Erythroblast (primary cell): ENCODE measurements around the gene DUSP16.
"Not testable (repeated sequence)": the region's sequence is repeated elsewhere in the genome, so short reads cannot be mapped to it uniquely, and the experiment has no call there.

ENCODE experiments used
- DNase-seq, 2 experiments: peaks; one replicate each; lab custom pipeline; 2025; lab: John Stamatoyannopoulos, UW
- GATA1 ChIP-seq: IDR thresholded peaks from 2 replicates; pipeline ENCODE4 v1.6.1; 2011; ENCODE audit warnings: low read depth, mild to moderate bottlenecking, control low read depth, low read length, moderate library complexity
- POLR2A ChIP-seq: IDR thresholded peaks from 2 replicates; pipeline ENCODE4 v1.6.1; 2011; ENCODE audit warnings: mild to moderate bottlenecking, low read length

Gene DUSP16

DNA sequence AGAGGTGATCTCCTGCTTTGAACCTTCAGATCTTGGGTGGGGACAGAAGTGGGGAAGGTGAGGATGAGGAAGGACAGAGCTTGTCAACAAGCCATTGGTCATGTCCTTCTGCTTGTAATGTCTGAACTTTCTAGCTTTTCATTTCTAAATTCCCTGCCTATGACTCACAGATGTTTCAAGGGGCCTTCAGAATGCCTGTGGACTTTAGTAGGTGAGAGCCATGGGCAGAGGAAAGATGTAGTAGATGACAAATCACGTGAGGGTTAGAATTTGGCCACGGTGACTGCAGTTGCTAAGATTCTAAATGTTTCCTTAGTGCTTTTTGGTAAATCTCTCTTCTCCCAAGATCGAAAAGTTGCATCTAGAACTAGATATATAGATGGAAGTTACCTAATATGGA, 30.3 kb upstream of the DUSP16 start:
- TF ChIP-seq GATA1 (no peak), POLR2A (no peak)
- DNase-seq: no peak

DNA sequence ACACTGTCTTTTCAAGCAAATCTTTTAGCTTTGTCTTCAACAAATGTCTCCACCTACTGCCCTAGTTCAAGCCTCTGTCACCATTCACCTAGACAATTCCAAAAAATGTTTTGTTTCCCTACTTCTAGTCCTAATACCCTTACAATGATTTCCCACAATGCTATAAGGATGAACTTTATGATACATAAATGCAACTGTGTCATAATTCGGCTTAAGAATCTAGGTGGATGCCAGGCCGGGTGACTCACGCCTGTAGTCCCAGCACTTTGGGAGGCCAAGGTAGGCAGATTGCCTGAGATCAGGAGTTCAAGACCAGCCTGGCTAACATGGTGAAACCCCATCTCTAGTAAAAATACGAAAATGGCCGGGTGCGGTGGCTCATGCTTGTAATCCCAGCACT, 28.3 kb upstream of the DUSP16 start:
- no peak for TF ChIP-seq POLR2A
- TF ChIP-seq GATA1: no peak
- no peak for DNase-seq

DNA sequence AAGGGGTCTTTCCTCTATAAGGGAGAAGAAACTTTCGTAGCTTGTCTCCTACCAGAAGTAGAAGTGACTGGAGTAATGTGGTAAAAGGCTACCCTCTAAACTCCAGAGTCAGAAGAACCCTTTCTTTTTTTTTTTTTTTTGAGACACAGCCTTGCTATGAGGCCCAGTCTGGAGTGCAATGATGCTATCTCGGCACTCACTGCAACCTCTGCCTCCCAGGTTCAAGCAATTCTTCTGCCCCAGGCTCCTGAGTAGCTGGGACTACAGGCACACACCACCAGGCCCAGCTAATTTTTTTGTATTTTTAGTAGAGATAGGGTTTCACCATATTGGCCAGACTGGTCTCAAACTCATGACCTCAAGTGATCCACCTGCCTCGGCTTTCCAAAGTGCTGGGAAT, 25.8 kb upstream of the DUSP16 start:
- not testable (repeated sequence) for DNase-seq

DNA sequence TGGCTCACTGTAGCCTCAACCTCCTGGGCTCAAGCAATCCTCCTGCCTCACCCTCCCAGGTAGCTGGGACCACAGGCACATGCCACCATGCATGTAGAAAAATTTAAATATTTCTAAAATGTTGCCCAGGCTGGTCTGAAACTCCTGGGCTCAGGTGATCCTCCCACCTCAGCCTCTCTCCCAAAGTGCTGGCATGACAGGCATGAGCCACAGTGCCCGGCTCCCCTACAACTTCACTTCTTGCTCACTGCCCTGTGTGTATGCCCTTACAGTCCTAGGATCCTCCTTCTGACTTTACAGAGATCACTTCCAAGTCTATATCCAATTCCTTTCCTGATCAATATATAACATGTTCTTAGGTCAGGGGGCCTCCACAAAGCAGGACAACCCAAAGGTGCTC, 25.2 kb upstream of the DUSP16 start:
- TF ChIP-seq POLR2A (no peak), GATA1 (no peak)
- no peak for DNase-seq

DNA sequence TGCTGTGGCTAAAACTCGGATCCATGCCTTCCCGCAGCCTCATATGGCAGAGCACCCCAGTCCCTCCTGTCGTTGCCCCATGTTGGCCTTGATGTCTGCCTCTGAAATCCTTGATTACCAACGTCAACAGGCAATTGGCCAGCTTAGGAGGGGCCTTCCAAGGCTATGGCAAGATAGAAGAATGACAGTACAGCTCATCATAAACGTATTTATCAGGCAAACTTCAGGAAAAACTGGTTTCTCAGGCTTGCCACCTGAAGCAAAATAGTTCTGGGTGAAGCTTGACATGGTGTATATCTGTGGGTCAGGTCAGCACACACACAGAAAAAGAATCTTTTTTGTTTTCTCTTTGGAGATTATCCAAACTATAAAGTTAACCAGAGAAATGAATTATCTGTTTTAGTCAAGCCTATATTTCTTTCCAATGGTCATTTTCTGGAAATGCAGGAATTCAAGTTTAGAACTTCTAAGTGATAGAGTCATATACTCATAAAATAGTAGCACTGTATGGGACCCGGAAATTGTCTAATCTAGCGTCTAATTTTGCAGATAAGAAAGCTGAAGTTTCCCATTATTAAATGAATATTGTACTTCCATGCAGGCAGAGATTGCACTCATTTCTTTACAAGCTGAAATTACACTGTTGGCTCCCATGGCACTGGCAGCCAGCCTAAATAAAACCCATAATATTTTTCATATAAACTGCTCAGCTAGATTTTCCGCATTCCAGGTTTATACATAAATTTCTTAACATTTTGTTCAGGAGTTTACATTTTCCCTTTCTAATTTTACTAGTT, 24.4 kb upstream of the DUSP16 start:
- no peak for DNase-seq
- no peak for TF ChIP-seq POLR2A
- TF ChIP-seq GATA1: no peak

DNA sequence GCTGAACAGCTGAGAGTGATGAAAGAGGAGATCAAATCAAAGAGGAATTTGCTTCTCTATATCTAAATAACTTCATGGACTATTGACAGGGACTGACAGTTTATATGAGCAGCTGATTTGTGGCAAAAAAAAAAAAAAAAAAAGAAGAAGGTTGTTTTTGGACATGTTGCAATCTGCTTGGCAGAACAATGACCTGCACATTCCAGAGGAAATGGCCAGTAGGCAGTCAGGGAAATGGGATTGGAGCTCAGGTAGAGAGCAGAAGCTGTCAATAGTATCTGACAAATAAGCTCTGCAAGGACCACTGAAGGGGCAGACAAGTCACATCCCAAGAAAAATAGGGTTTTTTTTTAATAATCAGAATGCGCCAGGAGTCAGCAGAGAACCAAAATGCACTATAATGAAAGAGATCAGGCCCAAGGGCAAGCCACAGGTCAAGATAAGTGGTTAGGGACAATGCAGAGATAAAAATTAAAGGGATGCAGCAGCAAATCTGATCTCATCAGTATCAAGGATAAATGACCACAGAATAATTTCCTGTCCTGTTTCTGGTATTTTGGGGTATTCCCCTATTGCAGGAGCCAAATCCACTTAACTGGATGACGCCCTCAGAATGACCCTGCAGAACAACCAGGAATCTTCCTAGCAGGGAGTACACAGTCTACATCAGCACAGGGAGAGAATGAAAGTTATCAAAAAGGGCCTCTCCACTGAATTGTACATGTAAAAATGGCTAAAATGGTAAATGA, 22.6 kb upstream of the DUSP16 start:
- TF ChIP-seq POLR2A (no peak), GATA1 (no peak)
- no peak for DNase-seq

DNA sequence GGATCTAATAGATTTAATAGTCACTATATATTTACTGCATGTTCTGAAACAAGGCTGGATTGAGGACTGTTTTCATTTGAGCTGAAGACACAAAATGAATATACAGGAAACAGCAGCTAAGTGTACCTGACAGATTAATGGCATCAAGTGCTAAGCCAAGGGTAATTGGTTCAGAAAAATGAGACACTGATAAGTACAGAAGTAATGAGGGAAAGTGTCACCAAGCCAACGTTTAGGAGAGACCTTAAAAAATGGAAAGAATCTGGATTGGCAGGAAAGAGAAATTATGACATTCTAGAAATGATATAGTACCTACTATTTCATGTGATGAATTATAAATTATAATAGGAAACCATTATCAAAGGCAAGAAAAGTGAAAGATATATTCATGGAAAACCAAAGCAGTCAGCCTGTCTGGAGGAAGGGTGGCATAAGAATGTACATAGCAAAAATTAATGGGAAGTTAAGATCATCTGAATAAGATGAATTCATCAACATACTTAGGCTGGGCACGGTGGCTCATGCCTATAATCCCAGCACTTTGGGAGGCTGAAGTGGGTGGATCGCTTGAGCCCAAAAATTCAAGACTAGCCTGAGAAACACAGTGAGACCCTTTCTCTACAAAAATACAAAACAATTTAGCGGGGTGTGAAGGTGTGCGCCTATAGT, 21.0 kb upstream of the DUSP16 start:
- no peak for TF ChIP-seq GATA1
- TF ChIP-seq POLR2A: no peak
- no peak for DNase-seq

DNA sequence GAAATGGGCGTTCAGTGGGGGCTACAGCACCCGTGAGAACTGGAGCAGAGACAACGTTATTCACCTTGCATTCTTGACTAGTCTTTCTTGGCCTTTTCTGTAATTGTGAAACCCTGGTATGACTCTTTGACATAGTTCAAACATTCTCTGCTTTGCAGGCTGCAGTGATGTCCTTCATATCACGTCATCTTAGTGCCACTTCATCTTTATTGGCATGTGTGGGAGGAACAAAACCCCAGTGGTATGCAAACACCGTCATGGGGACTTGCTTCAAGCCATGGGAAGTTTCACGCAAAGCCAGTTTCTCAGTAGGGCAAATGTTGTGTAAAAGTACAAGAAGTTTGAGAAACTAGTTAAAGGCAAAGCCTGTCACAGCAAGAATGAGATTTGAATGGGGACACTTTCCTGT, 20.2 kb upstream of the DUSP16 start:
- no peak for TF ChIP-seq GATA1
- TF ChIP-seq POLR2A: no peak
- no peak for DNase-seq

DNA sequence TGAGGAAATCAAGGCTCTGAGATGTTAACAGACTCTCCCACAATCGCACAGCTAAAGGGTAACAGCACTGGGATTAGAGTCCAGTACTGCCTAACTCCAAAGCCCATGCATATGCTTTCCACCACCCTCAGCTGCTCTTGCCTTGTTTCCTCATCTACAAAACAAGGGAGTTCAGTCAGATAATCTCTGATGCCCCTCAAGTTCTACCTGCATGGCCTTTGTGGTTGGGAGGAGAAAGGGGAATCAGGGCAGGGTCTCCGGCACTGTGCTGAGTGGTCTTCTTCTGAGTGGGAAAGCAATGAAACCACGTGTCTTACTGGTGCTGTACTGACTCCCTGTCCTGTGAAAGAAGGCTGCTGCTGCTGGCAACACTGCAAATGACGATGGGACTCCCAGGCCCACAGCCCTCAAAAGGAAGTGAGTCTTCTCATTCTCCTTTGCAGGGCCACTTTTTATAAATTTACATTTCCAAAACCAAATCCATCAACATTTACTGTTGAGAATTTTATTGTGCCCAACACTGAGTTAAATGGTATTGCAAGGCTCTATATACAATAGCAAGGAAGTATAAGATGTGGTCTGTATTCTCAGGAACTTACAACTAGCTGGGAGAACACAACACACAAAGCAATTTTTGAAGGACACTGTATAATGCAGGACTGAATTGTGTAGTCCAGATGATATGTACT, 19.7 kb upstream of the DUSP16 start:
- no peak for DNase-seq
- TF ChIP-seq POLR2A (no peak), GATA1 (no peak)

DNA sequence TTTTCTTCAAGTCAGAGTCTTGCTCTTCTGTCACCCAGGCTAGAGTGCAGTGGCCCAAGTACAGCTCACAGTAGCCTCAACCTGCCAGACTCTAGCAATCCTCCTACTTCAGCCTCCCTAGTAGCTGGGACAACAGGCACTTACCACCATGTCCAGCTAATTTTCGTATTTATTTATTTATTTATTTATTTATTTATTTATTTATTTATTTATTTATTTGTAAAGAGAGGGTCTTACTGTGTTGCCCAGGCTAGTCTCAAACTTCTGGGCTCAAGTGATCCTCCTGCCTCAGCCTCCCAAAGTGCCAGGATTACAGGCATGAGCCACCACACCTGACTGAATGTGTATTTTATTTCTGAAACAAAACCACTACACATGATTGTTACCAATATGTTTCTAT, 18.1 kb upstream of the DUSP16 start:
- not testable (repeated sequence) for DNase-seq

DNA sequence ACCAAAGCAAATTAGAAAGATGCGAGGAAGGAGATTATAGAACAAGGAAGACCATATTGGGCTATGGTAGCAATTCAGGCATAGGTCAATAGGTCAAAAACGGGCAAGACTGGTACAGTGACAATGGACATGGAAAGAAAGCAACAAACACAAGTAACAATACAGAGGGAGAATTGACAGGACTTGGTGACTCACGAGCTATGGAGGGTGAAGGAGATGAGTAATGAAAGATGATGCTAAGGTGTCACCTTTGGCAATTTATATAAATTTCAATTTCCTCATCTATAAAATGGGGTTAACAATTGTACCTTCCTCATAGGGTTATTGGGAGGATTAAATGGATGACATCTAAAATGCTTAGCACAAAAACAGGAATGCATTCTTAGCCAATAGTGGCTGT, 15.1 kb upstream of the DUSP16 start:
- no peak for DNase-seq
- no peak for TF ChIP-seq POLR2A
- TF ChIP-seq GATA1: no peak

DNA sequence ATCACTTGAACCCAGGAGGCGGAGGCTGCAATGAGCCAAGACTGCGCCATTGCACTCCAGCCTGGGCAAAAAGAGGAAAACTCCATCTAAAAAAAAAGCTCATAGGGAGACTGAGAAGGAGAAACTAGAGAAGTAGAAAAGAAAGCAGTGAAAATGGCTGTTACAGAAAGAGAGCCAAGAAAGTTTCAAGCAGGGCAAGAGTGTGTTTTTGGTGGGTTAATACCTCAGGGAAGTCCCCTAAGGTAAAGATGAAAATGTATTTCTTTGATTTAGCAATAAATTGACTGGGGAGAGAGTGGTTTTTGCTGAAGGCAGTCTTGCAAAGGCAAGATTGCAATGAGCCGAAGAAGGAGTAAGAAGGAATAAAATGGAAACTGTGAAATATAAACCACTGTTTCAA, 10.0 kb upstream of the DUSP16 start:
- TF ChIP-seq GATA1: no peak
- TF ChIP-seq POLR2A: no peak
- DNase-seq: no peak

DNA sequence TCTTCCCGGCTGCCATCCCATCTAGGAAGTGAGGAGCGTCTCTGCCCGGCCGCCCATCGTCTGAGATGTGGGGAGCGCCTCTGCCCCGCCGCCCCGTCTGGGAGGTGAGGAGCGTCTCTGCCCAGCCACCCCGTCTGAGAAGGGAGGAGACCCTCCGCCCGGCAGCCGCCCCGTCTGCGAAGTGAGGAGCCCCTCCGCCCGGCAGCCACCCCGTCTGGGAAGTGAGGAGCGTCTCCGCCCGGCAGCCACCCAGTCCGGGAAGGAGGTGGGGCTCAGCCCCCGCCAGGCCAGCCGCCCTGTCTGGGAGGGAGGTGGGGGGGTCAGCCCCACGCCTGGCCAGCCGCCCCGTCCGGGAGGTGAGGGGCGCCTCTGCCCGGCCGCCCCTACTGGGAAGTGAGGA, 3.3 kb upstream of the DUSP16 start:
- not testable (repeated sequence) for DNase-seq

DNA sequence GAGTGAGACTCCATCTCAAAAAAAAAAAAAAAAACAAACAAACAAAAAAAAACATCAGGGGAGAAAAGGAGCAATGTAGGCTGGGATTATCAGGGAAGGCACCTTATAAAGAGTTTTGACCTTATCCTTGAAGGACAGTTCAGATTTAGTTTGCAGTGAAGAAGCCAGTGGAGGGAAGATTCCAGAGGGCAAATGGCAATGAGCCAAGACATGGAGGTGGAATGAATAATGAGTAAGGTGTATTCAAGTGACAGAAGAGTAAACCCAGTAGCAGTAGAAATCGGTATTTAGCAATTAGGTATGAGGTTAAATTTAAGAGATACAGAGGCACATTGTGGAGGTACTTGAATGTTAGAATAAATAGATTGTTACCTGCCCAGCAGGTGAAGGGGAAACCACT, 2.2 kb upstream of the DUSP16 start:
- no peak for DNase-seq
- TF ChIP-seq POLR2A (no peak), GATA1 (no peak)
